ENCODE measurements around the gene CERK. TPM values are rescaled to one million over a fixed set of nuclear protein-coding genes. Genes with fewer than 3 reads are reported as not detected.

CERK gene
- total and polyA plus RNA-seq, 9 of the 15 experiments (the other 6 are each of a cell fraction or from before 2014, with no cell fraction given), result 1.1 to 14.9 (median 8.7) TPM

DNA sequence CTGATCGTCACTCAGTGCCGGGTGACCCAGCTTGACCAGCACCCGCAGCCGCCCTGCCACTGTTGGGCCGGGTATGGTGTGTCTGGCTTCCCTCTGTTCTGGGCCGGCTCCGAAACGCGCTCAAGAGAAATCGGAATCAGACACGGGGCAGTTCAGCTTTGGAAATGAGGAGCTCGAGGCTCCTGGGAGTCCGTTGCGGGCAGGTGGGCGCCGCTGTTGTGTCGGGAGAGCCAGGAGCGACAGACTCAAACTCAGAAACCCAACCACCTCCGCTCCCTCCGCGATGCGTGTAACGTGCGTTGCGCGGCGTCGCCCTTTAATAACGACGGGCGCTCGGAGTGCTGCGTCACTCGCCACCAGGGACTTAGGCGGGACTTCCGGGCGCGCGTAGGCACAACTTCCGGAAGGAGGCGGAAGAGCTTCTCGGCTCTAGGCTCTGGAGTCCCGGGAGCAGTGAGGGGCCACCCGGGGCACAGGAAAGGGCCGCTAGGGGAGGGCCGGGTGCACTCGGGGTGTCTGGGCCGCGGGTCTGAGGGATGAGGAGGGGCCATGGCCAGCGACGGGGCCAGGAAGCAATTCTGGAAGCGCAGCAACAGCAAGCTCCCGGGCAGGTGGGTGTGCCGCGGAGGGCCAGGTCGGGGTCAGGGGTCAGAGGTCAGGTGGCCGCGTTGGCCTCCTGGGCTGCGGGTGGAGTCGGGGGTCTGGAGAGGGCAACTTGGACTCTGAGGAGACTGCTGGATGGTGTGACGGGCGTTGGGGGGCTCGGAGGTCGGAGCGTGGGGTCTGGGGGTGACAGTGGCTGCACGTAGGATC, 24.4 kb upstream of the CERK start, which contains the start of gene TBC1D22A (continued):
- TF ChIP-seq STAT5A (IDR thresholded peaks at IDR 0.05; ENCODE audit: borderline replicate concordance, low read length) (no peak), PHB (CRISPR knock-in tag; IDR thresholded peaks at IDR 0.05) (no peak), MAFG (tag; conservative IDR thresholded peaks at IDR 0.05) (no peak), SMAD2 (IDR thresholded peaks at IDR 0.05; ENCODE audit: low read depth, low read length) (no peak), SMC3 (conservative IDR thresholded peaks at IDR 0.05; ENCODE audit: insufficient read depth, low read depth, low read length) (no peak), ZNF780A (CRISPR knock-in tag; IDR thresholded peaks at IDR 0.05) (no peak), NBN (IDR thresholded peaks at IDR 0.05; ENCODE audit: low read depth) (no peak), DACH1 (IDR thresholded peaks at IDR 0.05; ENCODE audit: partially characterized antibody) (no peak), CAMTA2 (CRISPR knock-in tag; conservative IDR thresholded peaks at IDR 0.05) (no peak), FOXM1 (IDR thresholded peaks at IDR 0.05; ENCODE audit: low read depth) (no peak), FOXM1 (CRISPR knock-in tag; IDR thresholded peaks at IDR 0.05; ENCODE audit: low read depth) (no peak), PML (IDR thresholded peaks at IDR 0.05; ENCODE audit: low read length) (peak; percentile 57; the same call in 1 of the 2 replicates), SPI1 (IDR thresholded peaks at IDR 0.05; ENCODE audit: borderline replicate concordance, low read depth, low read length) (no peak)
- TF ChIP-seq, protein P1, sequence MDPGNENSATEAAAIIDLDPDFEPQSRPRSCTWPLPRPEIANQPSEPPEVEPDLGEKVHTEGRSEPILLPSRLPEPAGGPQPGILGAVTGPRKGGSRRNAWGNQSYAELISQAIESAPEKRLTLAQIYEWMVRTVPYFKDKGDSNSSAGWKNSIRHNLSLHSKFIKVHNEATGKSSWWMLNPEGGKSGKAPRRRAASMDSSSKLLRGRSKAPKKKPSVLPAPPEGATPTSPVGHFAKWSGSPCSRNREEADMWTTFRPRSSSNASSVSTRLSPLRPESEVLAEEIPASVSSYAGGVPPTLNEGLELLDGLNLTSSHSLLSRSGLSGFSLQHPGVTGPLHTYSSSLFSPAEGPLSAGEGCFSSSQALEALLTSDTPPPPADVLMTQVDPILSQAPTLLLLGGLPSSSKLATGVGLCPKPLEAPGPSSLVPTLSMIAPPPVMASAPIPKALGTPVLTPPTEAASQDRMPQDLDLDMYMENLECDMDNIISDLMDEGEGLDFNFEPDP (CRISPR knock-in tag; IDR thresholded peaks at IDR 0.05), result no peak
- TF ChIP-seq, protein P2, sequence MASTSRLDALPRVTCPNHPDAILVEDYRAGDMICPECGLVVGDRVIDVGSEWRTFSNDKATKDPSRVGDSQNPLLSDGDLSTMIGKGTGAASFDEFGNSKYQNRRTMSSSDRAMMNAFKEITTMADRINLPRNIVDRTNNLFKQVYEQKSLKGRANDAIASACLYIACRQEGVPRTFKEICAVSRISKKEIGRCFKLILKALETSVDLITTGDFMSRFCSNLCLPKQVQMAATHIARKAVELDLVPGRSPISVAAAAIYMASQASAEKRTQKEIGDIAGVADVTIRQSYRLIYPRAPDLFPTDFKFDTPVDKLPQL (IDR thresholded peaks at IDR 0.05; ENCODE audit: extremely low read depth, insufficient read length), result no peak
- TF ChIP-seq, protein P3, sequence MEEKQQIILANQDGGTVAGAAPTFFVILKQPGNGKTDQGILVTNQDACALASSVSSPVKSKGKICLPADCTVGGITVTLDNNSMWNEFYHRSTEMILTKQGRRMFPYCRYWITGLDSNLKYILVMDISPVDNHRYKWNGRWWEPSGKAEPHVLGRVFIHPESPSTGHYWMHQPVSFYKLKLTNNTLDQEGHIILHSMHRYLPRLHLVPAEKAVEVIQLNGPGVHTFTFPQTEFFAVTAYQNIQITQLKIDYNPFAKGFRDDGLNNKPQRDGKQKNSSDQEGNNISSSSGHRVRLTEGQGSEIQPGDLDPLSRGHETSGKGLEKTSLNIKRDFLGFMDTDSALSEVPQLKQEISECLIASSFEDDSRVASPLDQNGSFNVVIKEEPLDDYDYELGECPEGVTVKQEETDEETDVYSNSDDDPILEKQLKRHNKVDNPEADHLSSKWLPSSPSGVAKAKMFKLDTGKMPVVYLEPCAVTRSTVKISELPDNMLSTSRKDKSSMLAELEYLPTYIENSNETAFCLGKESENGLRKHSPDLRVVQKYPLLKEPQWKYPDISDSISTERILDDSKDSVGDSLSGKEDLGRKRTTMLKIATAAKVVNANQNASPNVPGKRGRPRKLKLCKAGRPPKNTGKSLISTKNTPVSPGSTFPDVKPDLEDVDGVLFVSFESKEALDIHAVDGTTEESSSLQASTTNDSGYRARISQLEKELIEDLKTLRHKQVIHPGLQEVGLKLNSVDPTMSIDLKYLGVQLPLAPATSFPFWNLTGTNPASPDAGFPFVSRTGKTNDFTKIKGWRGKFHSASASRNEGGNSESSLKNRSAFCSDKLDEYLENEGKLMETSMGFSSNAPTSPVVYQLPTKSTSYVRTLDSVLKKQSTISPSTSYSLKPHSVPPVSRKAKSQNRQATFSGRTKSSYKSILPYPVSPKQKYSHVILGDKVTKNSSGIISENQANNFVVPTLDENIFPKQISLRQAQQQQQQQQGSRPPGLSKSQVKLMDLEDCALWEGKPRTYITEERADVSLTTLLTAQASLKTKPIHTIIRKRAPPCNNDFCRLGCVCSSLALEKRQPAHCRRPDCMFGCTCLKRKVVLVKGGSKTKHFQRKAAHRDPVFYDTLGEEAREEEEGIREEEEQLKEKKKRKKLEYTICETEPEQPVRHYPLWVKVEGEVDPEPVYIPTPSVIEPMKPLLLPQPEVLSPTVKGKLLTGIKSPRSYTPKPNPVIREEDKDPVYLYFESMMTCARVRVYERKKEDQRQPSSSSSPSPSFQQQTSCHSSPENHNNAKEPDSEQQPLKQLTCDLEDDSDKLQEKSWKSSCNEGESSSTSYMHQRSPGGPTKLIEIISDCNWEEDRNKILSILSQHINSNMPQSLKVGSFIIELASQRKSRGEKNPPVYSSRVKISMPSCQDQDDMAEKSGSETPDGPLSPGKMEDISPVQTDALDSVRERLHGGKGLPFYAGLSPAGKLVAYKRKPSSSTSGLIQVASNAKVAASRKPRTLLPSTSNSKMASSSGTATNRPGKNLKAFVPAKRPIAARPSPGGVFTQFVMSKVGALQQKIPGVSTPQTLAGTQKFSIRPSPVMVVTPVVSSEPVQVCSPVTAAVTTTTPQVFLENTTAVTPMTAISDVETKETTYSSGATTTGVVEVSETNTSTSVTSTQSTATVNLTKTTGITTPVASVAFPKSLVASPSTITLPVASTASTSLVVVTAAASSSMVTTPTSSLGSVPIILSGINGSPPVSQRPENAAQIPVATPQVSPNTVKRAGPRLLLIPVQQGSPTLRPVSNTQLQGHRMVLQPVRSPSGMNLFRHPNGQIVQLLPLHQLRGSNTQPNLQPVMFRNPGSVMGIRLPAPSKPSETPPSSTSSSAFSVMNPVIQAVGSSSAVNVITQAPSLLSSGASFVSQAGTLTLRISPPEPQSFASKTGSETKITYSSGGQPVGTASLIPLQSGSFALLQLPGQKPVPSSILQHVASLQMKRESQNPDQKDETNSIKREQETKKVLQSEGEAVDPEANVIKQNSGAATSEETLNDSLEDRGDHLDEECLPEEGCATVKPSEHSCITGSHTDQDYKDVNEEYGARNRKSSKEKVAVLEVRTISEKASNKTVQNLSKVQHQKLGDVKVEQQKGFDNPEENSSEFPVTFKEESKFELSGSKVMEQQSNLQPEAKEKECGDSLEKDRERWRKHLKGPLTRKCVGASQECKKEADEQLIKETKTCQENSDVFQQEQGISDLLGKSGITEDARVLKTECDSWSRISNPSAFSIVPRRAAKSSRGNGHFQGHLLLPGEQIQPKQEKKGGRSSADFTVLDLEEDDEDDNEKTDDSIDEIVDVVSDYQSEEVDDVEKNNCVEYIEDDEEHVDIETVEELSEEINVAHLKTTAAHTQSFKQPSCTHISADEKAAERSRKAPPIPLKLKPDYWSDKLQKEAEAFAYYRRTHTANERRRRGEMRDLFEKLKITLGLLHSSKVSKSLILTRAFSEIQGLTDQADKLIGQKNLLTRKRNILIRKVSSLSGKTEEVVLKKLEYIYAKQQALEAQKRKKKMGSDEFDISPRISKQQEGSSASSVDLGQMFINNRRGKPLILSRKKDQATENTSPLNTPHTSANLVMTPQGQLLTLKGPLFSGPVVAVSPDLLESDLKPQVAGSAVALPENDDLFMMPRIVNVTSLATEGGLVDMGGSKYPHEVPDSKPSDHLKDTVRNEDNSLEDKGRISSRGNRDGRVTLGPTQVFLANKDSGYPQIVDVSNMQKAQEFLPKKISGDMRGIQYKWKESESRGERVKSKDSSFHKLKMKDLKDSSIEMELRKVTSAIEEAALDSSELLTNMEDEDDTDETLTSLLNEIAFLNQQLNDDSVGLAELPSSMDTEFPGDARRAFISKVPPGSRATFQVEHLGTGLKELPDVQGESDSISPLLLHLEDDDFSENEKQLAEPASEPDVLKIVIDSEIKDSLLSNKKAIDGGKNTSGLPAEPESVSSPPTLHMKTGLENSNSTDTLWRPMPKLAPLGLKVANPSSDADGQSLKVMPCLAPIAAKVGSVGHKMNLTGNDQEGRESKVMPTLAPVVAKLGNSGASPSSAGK (IDR thresholded peaks at IDR 0.05), result no peak
